Measurements from ENCODE around the gene MT1A.

The MT1A gene

DNA sequence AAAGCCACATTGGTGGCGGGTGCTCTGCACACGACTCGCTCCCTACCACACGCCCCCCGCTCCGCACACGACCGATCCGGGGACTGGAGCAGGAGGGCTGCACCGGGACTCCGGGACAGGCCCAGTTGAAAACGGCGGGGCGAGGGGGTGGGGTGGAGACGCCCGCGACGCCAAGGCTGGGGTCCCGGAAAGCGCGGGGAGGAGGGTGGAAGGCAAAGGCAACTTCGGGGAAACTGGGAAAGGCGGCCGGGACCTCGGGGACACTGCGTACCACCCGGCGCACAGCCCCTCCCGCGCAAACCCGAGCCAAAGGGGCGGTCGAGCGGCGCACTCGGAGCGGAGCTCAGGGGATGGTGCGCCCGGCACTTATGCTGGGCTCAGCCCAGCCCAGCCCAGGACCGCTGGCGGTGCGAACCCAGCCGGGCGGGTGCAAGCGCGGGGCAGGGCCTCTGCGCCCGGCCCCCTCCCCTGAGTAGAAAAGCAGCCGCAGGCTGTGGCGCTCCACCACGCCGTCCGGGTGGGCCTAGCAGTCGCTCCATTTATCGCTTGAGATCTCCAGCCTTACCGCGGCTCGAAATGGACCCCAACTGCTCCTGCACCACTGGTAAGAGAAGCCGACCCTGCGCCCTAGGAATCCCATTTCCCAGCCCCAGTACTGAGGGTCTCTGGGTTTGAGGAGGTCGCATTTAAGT, 6.2 kb upstream of the MT1A start, which contains the start of gene MT1M:
TSS of gene MT1M (plus strand) at position 504 of the 692 bp plus-strand sequence. CDS start at position 577, 73 bp downstream.
- DNase-seq = peak; percentile 50

DNA sequence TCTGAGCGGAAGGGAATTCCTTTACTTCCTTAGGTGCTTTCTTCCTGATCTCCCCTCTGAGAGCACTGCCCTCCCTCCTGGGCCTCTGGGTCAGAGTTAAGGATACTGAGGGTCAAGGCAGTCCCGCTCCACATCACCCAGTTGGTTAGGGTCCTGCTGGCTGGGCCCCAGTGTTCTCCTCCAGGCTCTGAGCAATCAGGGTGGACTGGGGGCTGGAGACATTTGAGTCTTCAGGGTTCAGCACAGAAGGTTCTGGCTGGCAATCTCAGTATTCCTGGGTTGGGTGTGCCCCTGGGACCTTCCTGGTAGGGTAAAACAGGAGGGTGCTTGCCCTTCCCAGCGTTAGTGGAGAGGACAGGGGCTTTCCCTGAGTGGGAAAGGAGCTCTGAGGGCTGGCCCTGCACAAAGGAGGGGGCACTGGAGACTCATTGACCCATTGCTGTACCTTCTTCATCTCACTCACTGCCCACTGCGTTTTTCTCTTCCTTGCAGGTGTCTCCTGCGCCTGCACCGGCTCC, 5.6 kb upstream of the MT1A start:
- no peak for DNase-seq

DNA sequence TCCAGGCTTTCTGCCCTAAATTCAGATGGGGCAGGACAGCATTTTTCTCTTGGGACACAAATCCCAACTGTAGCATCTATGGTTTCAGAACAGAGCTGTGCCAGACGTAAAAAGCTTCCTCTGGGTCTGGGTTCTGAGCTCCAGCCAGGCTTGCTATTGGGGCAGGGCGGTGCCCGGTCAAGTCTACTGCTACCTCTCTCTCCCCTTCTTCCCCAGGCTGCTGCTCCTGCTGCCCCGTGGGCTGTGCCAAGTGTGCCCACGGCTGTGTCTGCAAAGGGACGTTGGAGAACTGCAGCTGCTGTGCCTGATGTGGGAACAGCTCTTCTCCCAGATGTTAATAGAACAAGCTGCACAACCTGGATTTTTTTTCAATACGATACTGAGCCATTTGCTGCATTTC, 4.9 kb upstream of the MT1A start:
- no peak for DNase-seq

DNA sequence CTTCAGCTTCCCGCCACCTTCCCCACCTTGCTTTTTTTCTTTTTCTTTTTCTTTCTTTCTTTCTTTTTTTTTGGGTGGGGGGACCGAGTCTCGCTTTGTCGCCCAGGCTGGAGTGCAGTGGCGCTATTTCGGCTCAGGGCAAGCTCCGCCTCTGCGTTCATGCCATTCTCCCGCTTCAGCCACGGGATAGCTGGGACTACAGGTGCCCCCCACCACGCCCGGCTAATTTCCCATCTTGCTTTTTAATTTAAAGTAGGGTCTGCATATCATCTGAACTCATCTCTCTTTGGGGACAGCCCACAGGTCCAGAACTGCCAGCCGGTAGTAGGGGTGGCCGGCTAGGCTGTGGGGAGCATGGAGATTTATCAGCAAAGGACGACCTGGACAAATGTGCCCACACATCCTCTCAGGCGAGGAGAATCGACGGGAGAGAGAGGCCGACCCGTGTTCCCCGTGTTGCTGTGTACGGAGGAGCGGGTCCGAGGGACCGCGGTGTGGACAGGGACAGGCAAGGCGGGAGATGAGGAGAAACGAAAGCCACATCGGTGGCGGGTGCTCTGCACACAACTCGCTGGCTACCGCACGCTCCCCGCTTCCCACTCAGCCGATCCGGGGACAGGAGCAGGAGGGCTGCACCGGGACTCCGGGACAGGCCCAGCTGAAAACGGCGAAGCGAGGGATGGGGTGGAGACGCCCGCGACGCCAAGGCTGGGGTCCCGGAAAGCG, 3.6 kb upstream of the MT1A start:
- no peak for DNase-seq

DNA sequence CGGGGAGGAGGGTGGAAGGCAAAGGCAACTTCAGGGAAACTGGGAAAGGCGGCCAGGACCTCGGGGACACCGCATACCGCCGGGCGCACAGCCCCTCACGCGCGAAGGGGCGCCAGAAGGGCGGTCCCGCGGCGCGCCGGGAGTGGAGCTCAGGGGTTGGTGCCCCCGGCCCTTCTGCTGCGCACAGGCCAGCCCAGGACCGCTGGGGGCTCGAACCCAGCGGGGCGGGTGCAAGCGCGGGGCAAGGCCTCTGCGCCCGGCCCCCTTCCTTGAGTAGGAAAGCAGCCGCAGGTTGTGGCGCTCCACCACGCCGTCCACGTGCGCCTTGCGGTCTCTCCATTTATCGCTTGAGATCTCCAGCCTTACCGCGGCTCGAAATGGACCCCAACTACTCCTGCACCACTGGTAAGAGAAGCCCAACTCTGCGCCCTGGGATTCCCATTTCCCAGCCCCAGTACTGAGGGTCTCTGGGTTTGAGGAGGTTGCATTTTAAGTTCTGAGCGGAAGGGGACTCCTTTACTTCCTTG, 3.0 kb upstream of the MT1A start:
- no peak for DNase-seq

DNA sequence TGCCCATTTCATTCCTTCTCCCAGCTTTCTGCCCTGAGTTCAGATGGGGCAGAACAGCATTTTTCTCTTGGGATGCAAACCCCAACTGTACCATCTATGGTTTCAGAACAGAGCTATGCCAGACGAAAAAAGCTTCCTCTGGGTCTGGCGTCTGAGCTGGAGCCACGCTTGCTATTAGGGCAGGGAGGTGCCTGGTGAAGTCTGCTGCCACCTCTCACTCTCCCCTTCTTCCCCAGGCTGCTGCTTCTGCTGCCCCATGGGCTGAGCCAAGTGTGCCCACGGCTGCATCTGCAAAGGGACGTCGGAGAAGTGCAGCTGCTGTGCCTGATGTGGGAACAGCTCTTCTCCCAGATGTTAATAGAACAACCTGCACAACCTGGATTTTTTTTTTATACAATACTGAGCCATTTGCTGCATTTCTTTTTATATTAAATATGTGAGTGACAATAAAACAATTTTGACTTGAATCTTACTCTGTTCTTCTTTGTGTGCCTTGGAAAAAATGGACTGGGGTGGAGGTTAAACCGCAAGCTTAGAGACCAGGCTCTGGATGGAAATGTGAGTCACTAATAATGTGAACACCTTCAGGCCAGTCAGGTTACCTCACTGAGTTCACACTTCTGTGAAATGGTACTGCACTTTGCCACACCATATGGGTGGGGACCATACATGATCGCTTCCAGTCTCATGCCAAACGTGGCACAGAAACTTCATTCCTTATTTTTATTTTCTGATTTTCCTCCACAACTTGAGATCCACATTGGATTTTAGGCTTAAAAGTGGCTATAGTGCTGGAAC, 1.7 kb upstream of the MT1A start:
- no peak for DNase-seq

DNA sequence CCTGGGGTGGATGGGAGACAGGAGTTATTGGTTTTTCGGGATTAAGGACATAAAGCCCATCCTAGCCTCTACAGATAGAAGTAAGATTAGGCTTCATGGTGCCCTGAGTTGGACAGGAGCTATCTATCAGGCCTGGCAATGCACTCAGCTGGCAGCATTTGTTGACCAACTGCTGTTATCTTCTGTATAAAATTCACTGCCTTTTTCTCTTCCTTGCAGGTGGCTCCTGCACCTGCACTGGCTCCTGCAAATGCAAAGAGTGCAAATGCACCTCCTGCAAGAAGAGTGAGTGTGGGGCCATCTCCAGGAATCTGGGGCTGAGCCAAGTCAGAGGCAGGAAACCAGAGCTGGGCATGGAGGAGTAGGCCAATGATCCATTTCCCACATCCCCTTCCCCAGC, 579 bp downstream of the MT1A start:
- DNase-seq = no peak

DNA sequence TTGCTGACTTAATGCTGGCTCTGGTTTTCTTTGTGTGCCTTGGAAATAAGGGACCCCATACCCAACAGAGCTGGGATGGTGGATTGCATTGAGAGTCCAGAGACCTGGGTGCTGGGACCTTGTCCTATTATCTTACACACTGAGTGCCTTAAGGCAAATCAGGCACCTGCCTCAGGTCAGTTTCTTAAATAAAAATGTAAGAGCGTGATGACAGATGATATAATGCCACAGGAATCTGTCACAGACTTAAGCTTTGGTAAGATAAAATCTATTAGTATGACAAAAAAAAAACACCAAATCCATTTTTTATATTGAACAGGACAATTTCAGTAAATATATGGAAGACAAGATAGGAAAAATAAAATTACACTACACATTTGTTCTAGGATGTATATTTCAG, 1.6 kb downstream of the MT1A start:
- DNase-seq = no peak

DNA sequence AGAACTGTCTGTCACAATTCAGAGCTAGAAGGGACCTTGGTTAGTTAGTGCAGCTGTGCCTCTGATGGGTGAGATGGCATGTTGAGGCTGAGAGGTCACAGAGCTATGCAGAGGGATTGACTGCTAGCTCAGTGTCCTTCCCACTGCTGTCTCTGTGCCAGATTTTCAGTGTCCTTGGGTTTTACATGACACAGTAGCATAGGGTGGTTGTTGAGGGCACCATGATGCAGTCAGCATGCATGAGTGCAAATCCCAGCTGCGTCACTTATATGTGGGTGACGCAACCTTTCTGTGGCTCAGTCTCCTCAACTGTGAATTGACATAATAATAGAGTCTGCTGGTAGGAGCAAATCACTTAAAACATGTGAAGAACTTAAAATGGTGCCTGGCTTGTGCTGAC, 2.7 kb downstream of the MT1A start:
- no peak for DNase-seq

DNA sequence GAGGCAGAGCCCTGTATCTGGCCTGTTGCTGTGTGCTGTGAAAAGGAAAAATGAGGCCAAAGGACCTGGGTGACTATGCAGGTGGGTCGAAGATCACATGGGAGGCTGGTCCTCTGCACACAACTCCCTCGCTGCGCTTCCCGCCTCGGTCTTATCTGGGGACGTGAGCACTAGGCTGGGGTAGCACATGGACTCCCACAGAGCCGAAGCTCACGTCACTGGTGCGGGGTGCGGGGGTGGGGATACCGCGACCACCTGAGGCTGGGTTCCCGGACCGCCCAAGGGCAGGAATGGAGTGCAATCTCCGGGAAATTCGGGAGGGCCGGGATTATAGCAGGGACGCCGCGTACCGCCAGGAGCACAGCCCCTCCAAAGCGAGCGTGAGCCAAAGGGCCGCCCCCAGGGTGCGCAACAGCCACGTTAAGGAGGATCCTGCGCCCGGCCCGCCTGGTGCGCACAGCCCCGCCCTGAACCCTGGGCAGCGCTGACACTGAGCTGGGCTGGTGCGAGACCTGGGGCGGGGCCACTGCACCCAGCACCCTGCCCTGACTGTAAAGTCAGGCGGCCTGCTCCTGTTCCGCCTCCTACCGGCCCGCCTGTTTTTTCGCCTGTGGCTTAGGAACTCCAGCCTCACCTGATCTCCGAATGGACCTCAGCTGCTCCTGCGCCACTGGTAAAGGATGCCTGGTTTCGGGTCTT, 4.8 kb downstream of the MT1A start:
- DNase-seq = no peak

DNA sequence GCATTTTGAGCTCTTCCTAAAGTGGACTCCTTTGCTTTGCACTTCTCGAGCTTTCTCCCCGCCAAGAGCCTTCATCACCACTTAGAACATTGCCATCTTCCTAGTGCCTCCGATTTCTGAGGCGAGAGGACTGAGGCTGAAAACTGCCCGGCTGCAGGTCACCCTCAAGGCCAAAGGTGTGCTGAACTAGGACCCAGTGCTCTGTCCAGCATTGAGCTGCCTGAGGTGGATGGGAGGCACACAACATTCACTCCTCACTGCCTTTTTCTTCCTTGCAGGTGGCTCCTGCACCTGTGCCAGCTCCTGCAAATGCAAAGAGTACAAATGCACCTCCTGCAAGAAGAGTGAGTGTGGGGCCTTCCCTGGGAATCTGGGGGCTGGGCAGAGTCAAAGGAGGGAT, 5.4 kb downstream of the MT1A start:
- DNase-seq = no peak

DNA sequence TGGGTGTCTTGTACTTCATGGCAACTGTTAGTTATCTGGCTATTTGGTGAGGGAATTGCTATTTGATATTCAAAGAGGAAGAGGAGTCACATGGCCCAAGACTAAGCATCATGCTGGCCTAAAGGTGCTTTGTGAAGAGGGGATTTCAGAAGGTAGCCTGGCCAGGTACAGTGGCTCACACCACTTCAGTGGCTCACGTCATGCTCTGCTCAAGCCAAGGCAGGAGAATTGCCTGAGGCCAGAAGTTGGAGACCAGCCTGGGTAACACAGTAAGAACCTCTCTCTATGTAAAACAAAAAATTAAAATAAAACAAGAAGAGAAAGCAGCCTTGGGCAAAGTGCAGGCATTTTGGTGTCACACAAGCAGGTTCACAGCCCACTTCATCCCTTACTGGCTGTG, 6.8 kb downstream of the MT1A start:
- no peak for DNase-seq

DNA sequence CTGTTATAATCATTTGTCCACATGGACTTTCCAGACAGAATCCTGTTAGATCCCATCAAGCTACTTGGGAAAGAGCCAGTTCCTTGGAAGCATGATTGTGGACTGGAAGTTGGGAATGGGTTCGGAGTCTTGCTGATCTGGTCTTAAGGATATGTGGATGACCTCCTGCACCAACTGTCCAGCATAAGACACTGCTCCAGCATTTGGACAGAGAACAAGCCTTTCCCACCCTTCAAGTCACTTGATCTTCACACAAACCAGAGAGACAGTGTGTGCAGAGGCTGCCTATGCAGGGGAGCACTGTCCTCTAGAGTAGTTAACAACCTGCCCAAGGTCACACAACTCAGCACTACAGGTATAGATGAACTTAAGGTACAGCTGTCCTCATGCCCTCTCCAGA, 7.4 kb downstream of the MT1A start:
- no peak for DNase-seq

DNA sequence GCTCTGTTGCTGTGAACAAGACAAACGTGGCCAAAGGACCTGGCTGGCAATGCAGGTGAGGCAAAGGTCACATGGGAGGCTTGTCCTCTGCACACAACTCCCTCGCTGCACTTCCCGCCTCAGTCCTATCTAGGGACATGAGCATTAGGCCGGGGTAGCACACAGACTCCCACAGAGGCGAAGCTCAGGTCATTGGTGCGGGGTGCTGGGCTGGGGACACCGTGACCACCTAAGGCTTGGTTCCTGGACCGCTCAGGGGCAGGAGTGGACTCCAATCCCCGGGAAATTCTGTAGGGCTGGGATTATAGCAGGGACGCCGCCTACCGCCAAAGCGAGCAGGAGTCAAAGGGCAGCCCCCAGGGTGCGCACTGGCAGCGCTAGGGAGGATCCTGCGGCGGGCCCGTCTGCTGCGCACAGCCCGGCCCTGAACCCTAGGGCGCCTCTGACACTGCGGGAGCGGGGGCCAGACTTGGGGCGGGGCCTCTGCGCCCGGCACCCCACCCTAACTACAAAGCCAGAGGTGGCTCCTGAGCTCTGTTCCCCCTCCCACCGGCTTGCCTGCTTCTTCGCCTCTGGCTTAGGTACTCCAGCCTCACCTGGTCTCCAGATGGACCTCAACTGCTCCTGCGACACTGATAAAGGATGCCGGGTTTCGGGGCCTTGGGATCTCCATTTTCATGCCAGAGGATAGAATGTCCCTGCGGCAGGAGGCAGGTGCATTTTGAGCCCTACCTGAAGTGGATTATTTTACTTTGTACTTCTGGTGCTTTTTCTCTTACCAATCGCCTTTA, 9.4 kb downstream of the MT1A start:
- no peak for DNase-seq

DNA sequence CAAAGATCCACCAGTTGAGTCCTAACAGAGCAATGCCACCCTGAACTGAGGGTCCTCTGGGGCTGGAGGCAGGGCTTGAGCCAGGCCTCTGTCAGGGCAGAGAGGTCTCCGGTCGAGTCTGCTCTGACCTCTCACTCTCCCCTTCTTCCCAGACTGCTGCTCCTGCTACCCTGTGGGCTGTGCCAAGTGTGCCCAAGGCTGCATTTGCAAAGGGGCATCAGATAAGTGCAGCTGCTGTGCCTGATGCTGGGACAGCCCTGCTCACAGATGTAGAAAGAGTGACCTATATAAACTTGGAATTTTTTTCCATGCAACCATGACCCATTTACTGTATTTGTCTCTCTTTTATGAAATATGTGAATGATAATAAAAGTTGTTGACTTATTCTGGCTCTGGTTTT, 10.8 kb downstream of the MT1A start:
- no peak for DNase-seq

DNA sequence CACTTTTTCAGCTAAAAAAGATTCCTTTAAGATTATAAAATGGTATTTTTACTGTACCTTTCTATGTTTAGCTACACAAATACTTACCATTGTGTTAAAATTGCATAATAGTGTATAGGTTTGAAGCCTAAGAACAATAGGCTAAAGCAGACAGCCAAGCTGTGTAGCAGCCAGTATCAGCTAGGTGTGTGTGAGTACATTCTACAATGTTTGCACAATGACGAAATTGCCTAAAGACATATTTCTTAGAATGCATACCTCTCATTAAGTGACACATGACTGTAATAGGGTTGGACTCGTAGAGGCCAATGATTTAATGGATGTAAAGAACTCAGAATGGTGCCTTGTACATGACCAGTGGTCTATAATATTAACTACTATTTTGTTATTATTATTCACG, 11.4 kb downstream of the MT1A start:
- DNase-seq = no peak

DNA sequence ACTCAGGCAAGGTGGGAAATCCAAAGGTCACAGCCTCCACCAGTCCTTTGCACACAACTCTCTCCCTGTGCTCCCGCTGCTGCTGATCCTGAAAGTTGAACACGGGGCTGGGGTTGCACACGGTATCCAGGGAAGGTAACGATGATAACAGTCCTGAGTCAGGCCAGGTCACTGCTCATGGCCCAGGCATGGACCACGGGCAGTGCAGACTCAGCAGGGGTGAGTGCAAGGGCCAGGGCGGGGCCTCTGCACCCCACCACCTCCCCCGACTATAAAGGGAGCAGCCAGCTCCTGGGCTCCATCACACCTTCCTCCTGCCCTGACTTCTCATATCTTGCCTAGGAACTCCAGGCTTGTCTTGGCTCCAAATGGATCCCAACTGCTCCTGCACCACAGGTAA, 13.1 kb downstream of the MT1A start, which contains the start of gene MT1B:
TSS of gene MT1B (plus strand) at position 301 of the 400 bp plus-strand sequence. CDS start at position 369, 68 bp downstream.
- DNase-seq = no peak

DNA sequence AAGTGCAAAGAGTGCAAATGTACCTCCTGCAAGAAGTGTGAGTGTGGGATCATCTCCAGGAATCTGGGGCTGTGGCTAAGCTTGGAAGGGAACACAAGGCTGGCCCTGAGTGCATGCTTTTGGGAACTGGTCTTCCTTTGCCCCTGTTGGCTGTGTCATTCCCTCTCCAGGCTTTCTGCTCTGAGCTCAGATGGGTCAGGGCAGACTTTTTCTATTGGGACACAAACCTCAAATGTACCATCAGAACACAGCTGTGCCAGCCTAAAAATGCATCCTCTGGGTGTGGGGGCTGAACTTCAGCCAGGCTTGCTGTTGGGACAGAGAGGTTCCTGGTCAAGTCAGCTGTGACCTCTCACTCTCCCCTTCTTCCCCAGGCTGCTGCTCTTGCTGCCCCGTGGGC, 14.1 kb downstream of the MT1A start:
- no peak for DNase-seq

DNA sequence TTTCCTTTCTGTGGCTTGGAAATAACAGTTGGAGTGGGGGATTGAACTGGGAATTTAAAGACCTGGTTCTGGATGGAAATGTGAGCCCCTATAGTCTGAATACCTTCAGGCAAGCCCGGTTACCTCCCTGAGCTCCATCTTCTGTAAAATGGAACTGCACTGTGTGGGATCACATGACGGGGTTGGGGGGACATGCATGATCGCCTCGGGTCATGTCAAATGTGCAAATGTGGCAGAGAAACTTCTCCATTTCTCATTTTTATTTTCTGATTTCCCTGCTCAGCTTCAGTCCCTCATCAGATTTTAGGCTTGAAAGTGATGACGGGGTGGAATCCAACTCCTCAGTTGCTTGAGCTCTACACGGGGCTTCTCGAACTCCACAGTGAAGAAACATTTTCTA, 14.8 kb downstream of the MT1A start:
- DNase-seq = no peak

DNA sequence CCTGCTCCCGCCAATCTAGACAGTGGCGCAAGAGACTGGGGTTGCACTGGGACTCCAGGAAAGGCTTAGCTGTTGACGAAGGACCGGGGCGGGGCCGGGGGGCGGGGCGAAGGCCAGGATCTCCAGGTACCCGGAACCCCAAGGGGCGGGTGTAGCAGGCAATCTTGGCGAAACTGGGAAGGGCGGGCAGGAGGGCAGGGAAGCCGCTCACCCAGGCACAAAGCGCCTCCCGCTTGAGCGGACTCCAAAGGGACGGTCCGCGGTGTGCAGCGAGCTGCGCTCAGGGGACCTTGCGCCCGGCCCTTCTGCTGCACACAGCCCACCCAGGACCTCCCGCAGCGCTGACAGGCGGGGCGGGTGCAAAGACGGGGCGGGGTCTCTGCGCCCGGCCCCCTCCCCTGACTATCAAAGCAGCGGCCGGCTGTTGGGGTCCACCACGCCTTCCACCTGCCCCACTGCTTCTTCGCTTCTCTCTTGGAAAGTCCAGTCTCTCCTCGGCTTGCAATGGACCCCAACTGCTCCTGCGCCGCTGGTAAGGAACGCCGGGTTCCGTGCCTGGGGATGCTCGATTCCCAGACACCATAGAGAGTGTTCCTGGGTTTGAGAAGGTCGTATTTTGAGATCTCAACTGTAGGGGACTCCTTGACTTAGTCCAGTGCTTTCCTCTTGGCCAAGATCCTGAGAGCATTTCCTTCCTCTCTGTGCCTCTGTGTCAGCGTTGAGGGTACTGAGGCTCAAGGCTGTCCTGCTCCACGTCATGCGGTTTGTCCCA, 19.3 kb downstream of the MT1A start, which contains the start of gene MT1F:
TSS of gene MT1F (plus strand) at position 405 of the 772 bp plus-strand sequence. CDS start at position 505, 100 bp downstream.
- no peak for DNase-seq
